ENCODE measurements around the gene ASTN2.

- TF ChIP-seq POLR2A (IDR thresholded peaks at IDR 0.05), result no peak
- TF ChIP-seq, protein P1, sequence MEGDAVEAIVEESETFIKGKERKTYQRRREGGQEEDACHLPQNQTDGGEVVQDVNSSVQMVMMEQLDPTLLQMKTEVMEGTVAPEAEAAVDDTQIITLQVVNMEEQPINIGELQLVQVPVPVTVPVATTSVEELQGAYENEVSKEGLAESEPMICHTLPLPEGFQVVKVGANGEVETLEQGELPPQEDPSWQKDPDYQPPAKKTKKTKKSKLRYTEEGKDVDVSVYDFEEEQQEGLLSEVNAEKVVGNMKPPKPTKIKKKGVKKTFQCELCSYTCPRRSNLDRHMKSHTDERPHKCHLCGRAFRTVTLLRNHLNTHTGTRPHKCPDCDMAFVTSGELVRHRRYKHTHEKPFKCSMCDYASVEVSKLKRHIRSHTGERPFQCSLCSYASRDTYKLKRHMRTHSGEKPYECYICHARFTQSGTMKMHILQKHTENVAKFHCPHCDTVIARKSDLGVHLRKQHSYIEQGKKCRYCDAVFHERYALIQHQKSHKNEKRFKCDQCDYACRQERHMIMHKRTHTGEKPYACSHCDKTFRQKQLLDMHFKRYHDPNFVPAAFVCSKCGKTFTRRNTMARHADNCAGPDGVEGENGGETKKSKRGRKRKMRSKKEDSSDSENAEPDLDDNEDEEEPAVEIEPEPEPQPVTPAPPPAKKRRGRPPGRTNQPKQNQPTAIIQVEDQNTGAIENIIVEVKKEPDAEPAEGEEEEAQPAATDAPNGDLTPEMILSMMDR (IDR thresholded peaks at IDR 0.05), result no peak
These were observed 97.7 kb downstream of the ASTN2 start for GRCh38 chr9:117317192-117317591.

All from thyroid gland (tissue), 4 donors.